WTC11 (cell line): ENCODE results near the gene KCNIP4. TPM values are rescaled to one million over a fixed set of nuclear protein-coding genes. Genes with fewer than 3 reads are reported as not detected.

ENCODE experiments used
- ATAC-seq: fragments of 200-7000 bp; cut with Tn5 transposase; 2 replicates; pipeline ENCODE4 v1.10.0; 2021; ENCODE audit warnings: mild to moderate bottlenecking, moderate library complexity
- CTCF ChIA-PET: fragments of 300-600 bp; sonication (Branson Sonifier 250); formaldehyde crosslinking; loops from one replicate; lab custom pipeline; 2021; ENCODE audit warnings: antibody characterized with exemption; lab: Charles Lee
- POLR2A ChIA-PET: fragments of 350-600 bp; sonication (Branson Sonifier 250); formaldehyde crosslinking; loops from one replicate; lab custom pipeline; 2021; ENCODE audit warnings: antibody characterized with exemption; lab: Charles Lee
- DNase-seq: peaks from one replicate; pipeline ENCODE4 v3.0.0; 2021; ENCODE audit warnings: low spot score
- H3K27ac Mint-ChIP-seq: 2 replicates; pipeline ENCODE4 v1.8.0; 2021; ENCODE audit warnings: mixed read lengths
- H3K27me3 Mint-ChIP-seq: 2 replicates; pipeline ENCODE4 v1.8.0; 2021; ENCODE audit warnings: low read depth, mild to moderate bottlenecking, moderate library complexity, mixed read lengths
- H3K36me3 Mint-ChIP-seq: 2 replicates; pipeline ENCODE4 v1.8.0; 2021; ENCODE audit warnings: mixed read lengths
- H3K4me1 Mint-ChIP-seq: 2 replicates; pipeline ENCODE4 v1.8.0; 2022; ENCODE audit warnings: mixed read lengths
- H3K4me3 Mint-ChIP-seq: 2 replicates; pipeline ENCODE4 v1.8.0; 2021; ENCODE audit warnings: mild to moderate bottlenecking, moderate library complexity, mixed read lengths
- H3K9me3 Mint-ChIP-seq: 2 replicates; pipeline ENCODE4 v1.8.0; 2021; ENCODE audit warnings: mixed read lengths
- AFF4 ChIP-seq: sonication (generic); formaldehyde crosslinking; IDR thresholded peaks from 2 replicates; pipeline ENCODE4 v1.8.1; 2023; ENCODE audit warnings: mild to moderate bottlenecking, missing genetic modification reagents, borderline replicate concordance
- ARID4B ChIP-seq: sonication (generic); formaldehyde crosslinking; IDR thresholded peaks from 2 replicates; pipeline ENCODE4 v1.8.0; 2023; ENCODE audit warnings: missing genetic modification reagents, mild to moderate bottlenecking, borderline replicate concordance
- CDX4 ChIP-seq: fragments of 250-450 bp; sonication (Bioruptor Pico); IDR thresholded peaks from 2 replicates; pipeline ENCODE4 v1.9.0; 2021; ENCODE audit warnings: moderate library complexity, mild to moderate bottlenecking, inconsistent platforms, borderline replicate concordance
- CREB1 ChIP-seq: sonication (generic); formaldehyde crosslinking; IDR thresholded peaks from 2 replicates; pipeline ENCODE4 v1.8.0; 2023; ENCODE audit warnings: mild to moderate bottlenecking, missing genetic modification reagents
- CREM ChIP-seq: sonication (generic); formaldehyde crosslinking; IDR thresholded peaks from 2 replicates; pipeline ENCODE4 v1.8.1; 2022; ENCODE audit warnings: mild to moderate bottlenecking, missing genetic modification reagents, moderate library complexity
- E2F1 ChIP-seq: sonication (generic); formaldehyde crosslinking; IDR thresholded peaks from 2 replicates; pipeline ENCODE4 v1.8.0; 2022; ENCODE audit warnings: mild to moderate bottlenecking, missing genetic modification reagents
- FOXJ3 ChIP-seq: sonication (generic); formaldehyde crosslinking; IDR thresholded peaks from 2 replicates; pipeline ENCODE4 v1.9.0; 2021; ENCODE audit warnings: missing genetic modification reagents, mild to moderate bottlenecking, borderline replicate concordance
- FOXK1 ChIP-seq: sonication (generic); formaldehyde crosslinking; IDR thresholded peaks from 2 replicates; pipeline ENCODE4 v1.8.0; 2022; ENCODE audit warnings: mild to moderate bottlenecking, moderate library complexity, missing genetic modification reagents
- GRHL2 ChIP-seq: fragments of 250-450 bp; sonication (Bioruptor Pico); IDR thresholded peaks from 2 replicates; pipeline ENCODE4 v1.8.0; 2022; ENCODE audit warnings: mild to moderate bottlenecking, moderate library complexity; ENCODE audit not compliant: insufficient replicate concordance, severe bottlenecking
- MAX ChIP-seq: sonication (generic); formaldehyde crosslinking; IDR thresholded peaks from 2 replicates; pipeline ENCODE4 v1.8.0; 2022; ENCODE audit warnings: mild to moderate bottlenecking, missing genetic modification reagents
- NFATC4 ChIP-seq: fragments of 250-450 bp; sonication (Bioruptor Pico); IDR thresholded peaks from 2 replicates; pipeline ENCODE4 v1.9.0; 2021; ENCODE audit warnings: mild to moderate bottlenecking
- NR1H2 ChIP-seq: sonication (generic); formaldehyde crosslinking; IDR thresholded peaks from 2 replicates; pipeline ENCODE4 v1.9.0; 2021; ENCODE audit warnings: mild to moderate bottlenecking, moderate library complexity, missing genetic modification reagents
- NR2C2 ChIP-seq: sonication (generic); formaldehyde crosslinking; IDR thresholded peaks from 2 replicates; pipeline ENCODE4 v1.8.0; 2022; ENCODE audit warnings: mild to moderate bottlenecking, missing genetic modification reagents
- PREB ChIP-seq: sonication (generic); formaldehyde crosslinking; IDR thresholded peaks from 2 replicates; pipeline ENCODE4 v1.8.1; 2022; ENCODE audit warnings: mild to moderate bottlenecking, missing genetic modification reagents, moderate library complexity, borderline replicate concordance
- TEAD4 ChIP-seq: sonication (generic); formaldehyde crosslinking; IDR thresholded peaks from 2 replicates; pipeline ENCODE4 v1.8.0; 2022; ENCODE audit warnings: mild to moderate bottlenecking, missing genetic modification reagents
- ZBTB21 ChIP-seq: sonication (generic); formaldehyde crosslinking; IDR thresholded peaks from 2 replicates; pipeline ENCODE4 v1.8.1; 2023; ENCODE audit warnings: mild to moderate bottlenecking, missing genetic modification reagents, borderline replicate concordance
- ZBTB43 ChIP-seq: sonication (generic); formaldehyde crosslinking; IDR thresholded peaks from 2 replicates; pipeline ENCODE4 v1.8.1; 2023; ENCODE audit warnings: mild to moderate bottlenecking, missing genetic modification reagents
- ZNF263 ChIP-seq: sonication (generic); formaldehyde crosslinking; IDR thresholded peaks from 2 replicates; pipeline ENCODE4 v1.8.1; 2022; ENCODE audit warnings: low read depth, mild to moderate bottlenecking, moderate library complexity, missing genetic modification reagents
- ZNF671 ChIP-seq: fragments of 250-450 bp; sonication (Bioruptor Pico); IDR thresholded peaks from 2 replicates; pipeline ENCODE4 v1.8.0; 2021; ENCODE audit warnings: mild to moderate bottlenecking
- ZSCAN18 ChIP-seq: fragments of 250-450 bp; sonication (Bioruptor Pico); IDR thresholded peaks from 2 replicates; pipeline ENCODE4 v2.1.2; 2022; ENCODE audit warnings: mild to moderate bottlenecking, moderate library complexity
- total RNA-seq: library from RNA; stranded (reverse); gene quantifications from 3 replicates; pipeline ENCODE4 v1.2.3, GENCODE V29; 2021

The KCNIP4 gene
- total RNA-seq, 1 experiment from 2014 or later, result not detected

- TF ChIP-seq ZSCAN18 (CRISPR knock-in tag) (no peak), FOXK1 (no peak), FOXJ3 (CRISPR knock-in tag) (no peak), ARID4B (CRISPR knock-in tag) (no peak), E2F1 (CRISPR knock-in tag) (no peak), ZNF671 (CRISPR knock-in tag) (no peak), CDX4 (CRISPR knock-in tag) (no peak), TEAD4 (no peak), PREB (CRISPR knock-in tag) (no peak), AFF4 (CRISPR knock-in tag) (no peak), NFATC4 (CRISPR knock-in tag) (no peak), NR2C2 (no peak), ZBTB21 (no peak), MAX (no peak), ZNF263 (CRISPR knock-in tag) (no peak), GRHL2 (CRISPR knock-in tag) (no peak), CREB1 (CRISPR knock-in tag) (no peak), CREM (CRISPR knock-in tag) (no peak), ZBTB43 (CRISPR knock-in tag) (no peak), NR1H2 (no peak)
- Mint-ChIP-seq H3K36me3 (no peaks in the 10 kb centered on the region), H3K27ac (no peak overlapping the region), H3K9me3 (0 out of 2 replicates have a peak, but pooled peaks cover 4% of the 10 kb centered on the region), H3K4me3 (no peak overlapping the region), H3K27me3 (no peaks in the 10 kb centered on the region), H3K4me1 (peaks cover 14% of the 10 kb centered on the region)
- CTCF ChIA-PET, result no interaction called here
- POLR2A ChIA-PET, result no interaction called here
- DNase-seq (no peak), ATAC-seq (no peak)
These were observed 75.4 kb downstream of the KCNIP4 start for GRCh38 chr4:21873145-21873544.
